Psoas muscle (tissue), 8 donors: ENCODE data around the gene TMEM147. TPM values are rescaled to one million over a fixed set of nuclear protein-coding genes. Genes with fewer than 3 reads are reported as not detected.

Experiments
- ATAC-seq, 4 donors: fragments of 200-7000 bp; cut with Tn5 transposase; one replicate each; pipeline ENCODE4 v1.9.1; 2020; ENCODE audit warnings: moderate library complexity in 3 of 4, mild to moderate bottlenecking in 2 of 4
- DNase-seq, 2 donors: peaks; one replicate each; pipeline ENCODE4 v3.0.0-alpha.2; 2020
- H3K27ac ChIP-seq: fragments of 200-600 bp; one replicate; pipeline ENCODE4 v1.8.0; 2022
- H3K27me3 ChIP-seq, 3 donors: fragments of 200-600 bp in 1 of 3; one replicate each; pipeline versions ENCODE4 v1.6.1 to v1.8.0; 2013 to 2022; ENCODE audit warnings: low read length in 2 of 3, mild to moderate bottlenecking in 2 of 3, moderate library complexity in 1 of 3; ENCODE audit not compliant: insufficient read depth in 3 of 3
- H3K36me3 ChIP-seq, 2 donors: fragments of 200-600 bp in 1 of 2; one replicate each; pipeline versions ENCODE4 v1.6.1 to v1.8.0; 2013 to 2022; ENCODE audit warnings: low read depth in 1 of 2, mild to moderate bottlenecking in 1 of 2, moderate library complexity in 1 of 2; ENCODE audit not compliant: insufficient read depth in 1 of 2
- H3K4me1 ChIP-seq: fragments of 200-600 bp; one replicate; pipeline ENCODE4 v1.8.0; 2022
- H3K4me3 ChIP-seq: fragments of 200-600 bp; one replicate; pipeline ENCODE4 v1.8.0; 2022; ENCODE audit warnings: mild to moderate bottlenecking
- H3K9me3 ChIP-seq: fragments of 200-600 bp; one replicate; pipeline ENCODE4 v1.8.0; 2022
- CTCF ChIP-seq: fragments of 200-600 bp; IDR thresholded peaks from one replicate; pipeline ENCODE4 v1.8.0; 2022; ENCODE audit warnings: antibody characterized with exemption
- WGBS, 3 donors: extraction: QIAGEN DNeasy Blood & Tissue Kit; methylation state at CpG; one replicate each; pipeline versions ENCODE4 v1.1.6 to v1.1.7; 2013; 5-methylcytosine and 5-hydroxymethylcytosine counted together
- intact Hi-C, 2 donors: fragments of 100-400 bp; cut with DNase I; formaldehyde crosslinking; loops; one replicate each; pipeline versions ENCODE4 v1.11.0 to v1.14.2; 2022
- polyA plus RNA-seq, 3 donors: library from polyadenylated mRNA; stranded (reverse); fragments of 200-250 nt; gene quantifications; one replicate each; pipeline ENCODE4 v1.2.3, GENCODE V29; 2013
- total RNA-seq, 4 donors: library from RNA; stranded (reverse); fragmentation: NEBNext Ultra II Directional in 2 of 4; extraction: Animal tissue kit (Norgen Biotek cat#: 25700) in 2 of 4; gene quantifications; one replicate each; pipeline versions ENCODE4 v1.2.1 to v1.2.4, GENCODE V29; 2021 to 2023
- donor health status: healthy with polysubstance abuse.
- donor health status: DM: no; HTN: no; CAD: no; lungs with moderate emphysema.
- donor health status: Bipolar disorder and iron deficiency.
- donor health status: healthy.
- donor health status: DM: yes; HTN: yes; CAD: no.
- donor health status: DM: no; HTN: no; CAD: no.
- donor health status: DM: no; HTN: no; CAD: no.
- donor health status: DM: yes; HTN: yes; CAD: no.

The TMEM147 gene
- total and polyA plus RNA-seq, 7 donors: 77.1 to 245 (median 103) TPM

GRCh38 chr19:35508129-35508528 lies 37.3 kb upstream of the TMEM147 start:
- ATAC-seq (no peak), DNase-seq (no peak)
- H3K27me3 ChIP-seq: peaks cover 0 to 79% (median 24%) of the 10 kb centered on the region in 3 donors
- H3K27ac ChIP-seq: no peak overlapping the region
- H3K36me3 ChIP-seq: no peaks in the 10 kb centered on the region
- no peak for TF ChIP-seq CTCF
- intact Hi-C loops: no loop called here
- H3K9me3 ChIP-seq: no peaks in the 10 kb centered on the region
- 84 to 93% (median 92%) methylated on average over 3 of the region's 3 CpGs for WGBS, 3 donors
- H3K4me3 ChIP-seq: no peak overlapping the region
- H3K4me1 ChIP-seq: peaks cover 4% of the 10 kb centered on the region

- intact Hi-C loops: no loop called here
- no peak overlapping the region for H3K4me3 ChIP-seq
- ATAC-seq (no peak), DNase-seq (no peak)
- H3K36me3 ChIP-seq: no peaks in the 10 kb centered on the region
- no peaks in the 10 kb centered on the region for H3K9me3 ChIP-seq
- WGBS, 3 donors: 18 to 24% (median 20%) methylated on average over 12 of the region's 12 CpGs
- no peak for TF ChIP-seq CTCF
- H3K27me3 ChIP-seq: peaks cover 0 to 88% (median 32%) of the 10 kb centered on the region in 3 donors
- H3K27ac ChIP-seq: no peak overlapping the region
- H3K4me1 ChIP-seq: peaks cover 4% of the 10 kb centered on the region
Observed at GRCh38 chr19:35509018-35509652, 36.3 kb upstream of the TMEM147 start.

- TF ChIP-seq CTCF: peak; percentile 80
- ATAC-seq: peak; percentile 63 to 86 (median 78)
- Histone ChIP-seq H3K4me3 (peak overlapping the region; percentile 47), H3K4me1 (peaks cover 4% of the 10 kb centered on the region), H3K27ac (no peak overlapping the region), H3K36me3 (no peaks in the 10 kb centered on the region), H3K27me3 (peaks cover 0 to 94% (median 35%) of the 10 kb centered on the region in 3 donors), H3K9me3 (no peaks in the 10 kb centered on the region)
- intact Hi-C loops: no loop called here
- WGBS, 3 donors: 0 to 1% (median 1%) methylated on average over 36 to 39 of the region's 39 CpGs
- DNase-seq: peak; percentile 67 to 76
Observed at GRCh38 chr19:35509861-35510625, 35.4 kb upstream of the TMEM147 start.

GRCh38 chr19:35510626-35510964 lies 34.8 kb upstream of the TMEM147 start:
- H3K9me3 ChIP-seq: no peaks in the 10 kb centered on the region
- no peak overlapping the region for H3K27ac ChIP-seq
- intact Hi-C loops: no loop called here
- peaks cover 0 to 94% (median 36%) of the 10 kb centered on the region in 3 donors for H3K27me3 ChIP-seq
- no peaks in the 10 kb centered on the region for H3K36me3 ChIP-seq
- H3K4me1 ChIP-seq: peaks cover 4% of the 10 kb centered on the region
- no peak overlapping the region for H3K4me3 ChIP-seq
- WGBS, 3 donors: 3 to 11% (median 6%) methylated on average over 15 of the region's 15 CpGs
- no peak for DNase-seq
- TF ChIP-seq CTCF: no peak
- no peak for ATAC-seq
